Neural cell (in vitro differentiated cells): ENCODE results near the gene ITGB5. TPM values are rescaled to one million over a fixed set of nuclear protein-coding genes. Genes with fewer than 3 reads are reported as not detected.

ENCODE experiments used
- H2AFZ ChIP-seq: fragments of 200-600, 300-800 bp; sonication (generic), shearing (Covaris generic); 2 replicates; pipeline ENCODE4 v1.6.0; 2014; ENCODE audit warnings: low read depth, mild to moderate bottlenecking, antibody characterized with exemption, low read length, moderate library complexity
- H3F3A ChIP-seq: fragments of 200-600 bp; shearing (Covaris generic); 2 replicates; pipeline ENCODE4 v1.6.1; 2016; ENCODE audit warnings: mild to moderate bottlenecking, moderate library complexity, mixed read lengths, antibody characterized with exemption, low read length; ENCODE audit not compliant: insufficient read depth, poor library complexity, severe bottlenecking
- H3K27ac ChIP-seq: fragments of 200-600, 300-800 bp; sonication (generic), shearing (Covaris generic); 2 replicates; pipeline ENCODE4 v1.5.1; 2014; ENCODE audit warnings: mild to moderate bottlenecking, low read length, moderate library complexity
- H3K27me3 ChIP-seq: fragments of 300-800, 200-600 bp; sonication (generic), shearing (Covaris generic); 2 replicates; pipeline ENCODE4 v1.6.0; 2014; ENCODE audit warnings: mild to moderate bottlenecking, low read depth, low read length, moderate library complexity; ENCODE audit not compliant: insufficient read depth
- H3K36me3 ChIP-seq: fragments of 300-800, 200-600 bp; sonication (generic), shearing (Covaris generic); 2 replicates; pipeline ENCODE4 v1.5.1; 2014; ENCODE audit warnings: mild to moderate bottlenecking, antibody characterized with exemption, low read length, moderate library complexity; ENCODE audit not compliant: insufficient read depth
- H3K4me2 ChIP-seq: fragments of 300-800, 200-600 bp; sonication (generic), shearing (Covaris generic); 2 replicates; pipeline ENCODE4 v1.6.0; 2014; ENCODE audit warnings: mild to moderate bottlenecking, low read length
- H3K4me3 ChIP-seq: fragments of 300-800, 200-600 bp; sonication (generic), shearing (Covaris generic); 2 replicates; pipeline ENCODE4 v1.5.1; 2014; ENCODE audit warnings: mild to moderate bottlenecking, low read length, moderate library complexity
- H3K79me2 ChIP-seq: fragments of 200-600 bp; shearing (Covaris generic); replicated peaks from 2 replicates; pipeline ENCODE4 v1.6.0; 2014; ENCODE audit warnings: mild to moderate bottlenecking, low read length, moderate library complexity; ENCODE audit not compliant: insufficient read depth
- H3K9ac ChIP-seq: fragments of 300-800, 200-600 bp; sonication (generic), shearing (Covaris generic); 2 replicates; pipeline ENCODE4 v1.6.1; 2016; ENCODE audit warnings: mild to moderate bottlenecking, low read length, mixed read lengths
- H3K9me2 ChIP-seq: fragments of 200-600 bp; shearing (Covaris generic); 2 replicates; pipeline ENCODE4 v1.6.1; 2016; ENCODE audit warnings: mild to moderate bottlenecking, low read length, mixed read lengths; ENCODE audit not compliant: insufficient read depth
- H3K9me3 ChIP-seq: fragments of 200-600, 300-800 bp; sonication (generic), shearing (Covaris generic); 2 replicates; pipeline ENCODE4 v1.6.1; 2016; ENCODE audit warnings: mild to moderate bottlenecking, mixed run types, low read length, moderate library complexity, mixed read lengths
- H4K20me1 ChIP-seq: fragments of 200-600 bp; shearing (Covaris generic); 2 replicates; pipeline ENCODE4 v1.6.1; 2016; ENCODE audit warnings: mild to moderate bottlenecking, mixed run types; ENCODE audit not compliant: insufficient read depth
- CTCF ChIP-seq: fragments of 450-650 bp; IDR thresholded peaks from 2 replicates; pipeline ENCODE4 v1.5.1; 2014; ENCODE audit warnings: antibody characterized with exemption, mild to moderate bottlenecking, moderate library complexity; ENCODE audit not compliant: poor library complexity, severe bottlenecking
- EP300 ChIP-seq: fragments of 450-650 bp; conservative IDR thresholded peaks from 2 replicates; pipeline ENCODE4 v1.6.1; 2014; ENCODE audit warnings: antibody characterized with exemption, mild to moderate bottlenecking, moderate library complexity; ENCODE audit not compliant: poor library complexity, severe bottlenecking
- EZH2 ChIP-seq: fragments of 200-600, 300-800 bp; shearing (Covaris generic), sonication (generic); IDR thresholded peaks from 2 replicates; pipeline ENCODE4 v1.6.1; 2014; ENCODE audit warnings: antibody characterized with exemption, low read length, borderline replicate concordance, mild to moderate bottlenecking; ENCODE audit not compliant: insufficient read depth, poor library complexity, severe bottlenecking
- MXI1 ChIP-seq: fragments of 450-650 bp; conservative IDR thresholded peaks from 2 replicates; pipeline ENCODE4 v1.6.1; 2014; ENCODE audit warnings: antibody characterized with exemption, mild to moderate bottlenecking; ENCODE audit not compliant: poor library complexity, severe bottlenecking
- POLR2AphosphoS5 ChIP-seq: IDR thresholded peaks from 2 replicates; pipeline ENCODE4 v1.6.1; 2012
- RAD21 ChIP-seq: fragments of 450-650 bp; conservative IDR thresholded peaks from 2 replicates; pipeline ENCODE4 v1.6.1; 2014; ENCODE audit warnings: antibody characterized with exemption, mild to moderate bottlenecking, moderate library complexity
- REST ChIP-seq: IDR thresholded peaks from 2 replicates; pipeline ENCODE4 v1.6.1; 2012; ENCODE audit warnings: borderline replicate concordance
- SMC3 ChIP-seq: fragments of 450-650 bp; conservative IDR thresholded peaks from 2 replicates; pipeline ENCODE4 v1.6.1; 2014; ENCODE audit warnings: antibody characterized with exemption, mild to moderate bottlenecking, moderate library complexity; ENCODE audit not compliant: poor library complexity
- TAF1 ChIP-seq: IDR thresholded peaks from 2 replicates; pipeline ENCODE4 v1.6.1; 2012; ENCODE audit warnings: low read depth
- polyA plus RNA-seq: library from polyadenylated mRNA; depleted of rRNA; stranded (reverse); fragments of >200 nt; gene quantifications from 2 replicates; pipeline ENCODE4 v1.2.3, GENCODE V29; 2014

ITGB5 gene
- polyA plus RNA-seq, 1 donor from 2014 or later, result 1.2 TPM

GRCh38 chr3:124805671-124806070 lies 81.5 kb downstream of the ITGB5 start:
- Histone ChIP-seq H3K27ac (no peak overlapping the region), H3K9ac (no peak overlapping the region), H3F3A (no peaks in the 10 kb centered on the region), H2AFZ (no peak overlapping the region), H3K9me3 (no peaks in the 10 kb centered on the region), H3K79me2 (no peaks in the 10 kb centered on the region), H3K4me3 (no peak overlapping the region), H3K36me3 (no peaks in the 10 kb centered on the region), H3K4me2 (no peak overlapping the region), H4K20me1 (no peaks in the 10 kb centered on the region), H3K9me2 (no peaks in the 10 kb centered on the region), H3K27me3 (no peaks in the 10 kb centered on the region)
- no peak for TF ChIP-seq SMC3
- TF ChIP-seq MXI1, result no peak
- no peak for TF ChIP-seq POLR2AphosphoS5
- no peak for TF ChIP-seq RAD21
- TF ChIP-seq REST, result no peak
- no peak for TF ChIP-seq CTCF
- no peak for TF ChIP-seq EP300
- no peak for TF ChIP-seq EZH2
- no peak for TF ChIP-seq TAF1

GRCh38 chr3:124804875-124805274 lies 82.3 kb downstream of the ITGB5 start:
- Histone ChIP-seq H2AFZ (no peak overlapping the region), H4K20me1 (no peaks in the 10 kb centered on the region), H3K9me2 (no peaks in the 10 kb centered on the region), H3K36me3 (no peaks in the 10 kb centered on the region), H3F3A (no peaks in the 10 kb centered on the region), H3K9me3 (no peaks in the 10 kb centered on the region), H3K4me2 (no peak overlapping the region), H3K9ac (no peak overlapping the region), H3K27me3 (no peaks in the 10 kb centered on the region), H3K4me3 (no peak overlapping the region), H3K27ac (no peak overlapping the region), H3K79me2 (no peaks in the 10 kb centered on the region)
- TF ChIP-seq SMC3 (no peak), RAD21 (no peak), CTCF (no peak), POLR2AphosphoS5 (no peak), REST (no peak), EP300 (no peak), EZH2 (no peak), MXI1 (no peak), TAF1 (no peak)
